GM18519 (cell line): ENCODE results near the gene ZDHHC11.
"Not testable (repeated sequence)": the region's sequence is repeated elsewhere in the genome, so short reads cannot be mapped to it uniquely, and the experiment has no call there.

Experiments
- ATAC-seq: cut with Tn5 transposase; IDR thresholded peaks from one replicate; pipeline ENCODE4 v1.9.1; 2021; ENCODE audit warnings: mild to moderate bottlenecking, moderate library complexity; ENCODE audit not compliant: unreplicated experiment, low FRiP score

Gene ZDHHC11

GRCh38 chr5:816176-816575 lies 34.6 kb downstream of the ZDHHC11 start:
- ATAC-seq = no peak

GRCh38 chr5:815449-815848 lies 35.3 kb downstream of the ZDHHC11 start:
- ATAC-seq = no peak

GRCh38 chr5:813575-813974 lies 37.2 kb downstream of the ZDHHC11 start:
- ATAC-seq = not testable (repeated sequence)

GRCh38 chr5:811384-811783 lies 39.4 kb downstream of the ZDHHC11 start:
- not testable (repeated sequence) for ATAC-seq

GRCh38 chr5:807719-808514 lies 42.9 kb downstream of the ZDHHC11 start:
- ATAC-seq = not testable (repeated sequence)

- no peak for ATAC-seq
Observed at GRCh38 chr5:801472-801871, 49.3 kb downstream of the ZDHHC11 start.

GRCh38 chr5:801055-801454 lies 49.7 kb downstream of the ZDHHC11 start:
- ATAC-seq = not testable (repeated sequence)

GRCh38 chr5:798505-799138 lies 52.2 kb downstream of the ZDHHC11 start:
- ATAC-seq = not testable (repeated sequence)

GRCh38 chr5:797986-798385 lies 52.8 kb downstream of the ZDHHC11 start:
- ATAC-seq = not testable (repeated sequence)

GRCh38 chr5:795873-796272 lies 54.9 kb downstream of the ZDHHC11 start:
- not testable (repeated sequence) for ATAC-seq

GRCh38 chr5:794948-795347 lies 55.8 kb downstream of the ZDHHC11 start:
- ATAC-seq = not testable (repeated sequence)

- not testable (repeated sequence) for ATAC-seq
Observed at GRCh38 chr5:788703-789102, 62.1 kb downstream of the ZDHHC11 start.

GRCh38 chr5:787857-788233 lies 62.9 kb downstream of the ZDHHC11 start:
- ATAC-seq = not testable (repeated sequence)

GRCh38 chr5:787224-787856 lies 63.4 kb downstream of the ZDHHC11 start:
- not testable (repeated sequence) for ATAC-seq

GRCh38 chr5:785181-785705 lies 65.5 kb downstream of the ZDHHC11 start:
- not testable (repeated sequence) for ATAC-seq

- peak; percentile 50 for ATAC-seq
Observed at GRCh38 chr5:784428-785177, 66.2 kb downstream of the ZDHHC11 start, which contains the start of gene ZDHHC11B. Gene ZDHHC11B (minus strand): TSS chr5:784729. CDS start chr5:766919, 17,810 bp downstream.

GRCh38 chr5:783881-784427 lies 66.8 kb downstream of the ZDHHC11 start:
- not testable (repeated sequence) for ATAC-seq

- ATAC-seq = not testable (repeated sequence)
Observed at GRCh38 chr5:783049-783802, 67.6 kb downstream of the ZDHHC11 start.

GRCh38 chr5:782356-782755 lies 68.4 kb downstream of the ZDHHC11 start:
- not testable (repeated sequence) for ATAC-seq
